HG02759 (cell line): ENCODE measurements around the gene PDIA4.
A peak's percentile ranks its signal among the peaks of the same experiment; 100 is the strongest.

Source experiments
- ATAC-seq: cut with Tn5 transposase; IDR thresholded peaks from one replicate; pipeline ENCODE4 v1.9.1; 2021; ENCODE audit warnings: mild to moderate bottlenecking, moderate library complexity; ENCODE audit not compliant: unreplicated experiment

The PDIA4 gene

GRCh38 chr7:148975896-148976295, 52.4 kb downstream of the PDIA4 start:
- ATAC-seq, result no peak

DNA sequence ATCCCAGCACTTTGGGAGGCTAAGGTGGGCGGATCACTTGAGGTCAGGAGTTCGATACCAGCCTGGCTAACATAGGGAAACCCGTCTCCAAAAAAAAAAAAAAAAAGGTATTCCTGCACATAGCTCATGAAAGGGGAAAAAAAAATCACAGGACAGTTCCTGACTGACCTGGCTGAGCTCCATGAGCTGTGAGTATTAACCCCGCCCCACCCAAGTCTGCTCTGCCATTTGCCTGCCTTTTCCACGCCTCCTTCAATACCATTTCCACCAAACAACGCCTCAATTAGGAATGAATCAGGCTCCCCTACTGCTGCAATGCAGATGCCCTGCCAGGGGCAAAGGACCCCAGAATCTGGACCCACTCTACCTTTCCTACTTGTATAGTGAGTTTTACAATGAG, 55.0 kb downstream of the PDIA4 start:
- ATAC-seq, result no peak

- no peak for ATAC-seq
These were observed 55.9 kb downstream of the PDIA4 start for GRCh38 chr7:148972375-148972774.

- no peak for ATAC-seq
These were observed 60.7 kb downstream of the PDIA4 start for GRCh38 chr7:148967602-148968001.

DNA sequence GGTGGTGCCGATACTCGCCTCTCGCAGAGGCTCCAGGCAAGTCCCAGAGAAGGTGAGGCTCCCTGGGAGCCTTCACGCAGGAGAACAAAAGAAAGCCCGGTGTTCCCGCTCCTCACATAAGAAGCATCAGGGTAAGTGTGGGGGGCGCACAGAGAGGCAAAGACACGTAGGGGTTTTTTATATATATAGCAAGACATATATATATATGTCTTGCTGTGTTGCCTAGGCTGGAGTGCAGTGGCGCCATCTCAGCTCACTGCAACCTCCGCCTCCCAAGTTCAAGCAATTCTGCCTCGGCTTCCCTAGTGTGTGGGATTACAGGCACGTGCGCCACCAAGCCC, 61.3 kb downstream of the PDIA4 start:
- ATAC-seq, result no peak

DNA sequence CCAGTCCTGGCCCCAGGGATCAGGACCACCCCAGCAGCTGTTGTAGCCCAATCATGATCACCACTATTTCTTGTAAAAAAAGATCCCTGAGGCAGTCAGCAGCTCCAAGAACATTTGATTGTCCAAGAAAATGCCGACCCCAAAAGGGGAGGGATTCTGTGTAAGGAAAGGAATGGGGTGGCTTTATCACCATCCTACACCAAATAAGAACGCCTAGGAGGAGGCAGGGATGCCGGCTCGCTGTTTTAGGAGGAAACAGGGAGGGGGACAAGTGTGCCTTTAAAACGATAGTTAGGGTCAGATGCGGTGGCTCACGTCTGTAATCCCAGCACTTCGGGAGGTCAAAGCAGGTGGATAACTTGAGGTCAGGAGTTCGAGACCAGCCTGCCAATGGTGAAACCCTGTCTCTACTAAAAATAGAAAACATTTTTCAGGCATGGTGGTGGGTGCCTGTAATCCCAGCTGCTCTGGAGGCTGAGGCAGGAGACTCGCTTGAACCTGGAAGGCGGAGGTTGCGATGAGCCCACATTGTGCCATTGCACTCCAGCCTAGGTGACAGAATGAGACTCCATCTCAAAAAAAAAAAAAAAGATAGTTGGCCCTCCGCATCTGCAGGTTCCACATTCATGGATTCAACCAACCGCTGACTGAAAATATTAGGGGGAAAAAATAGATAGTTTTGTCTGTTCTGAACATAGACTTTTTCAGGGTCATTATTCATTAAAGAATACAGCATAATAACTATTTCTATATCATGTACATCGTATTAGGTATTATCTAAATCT, 63.6 kb downstream of the PDIA4 start:
- ATAC-seq, result no peak

DNA sequence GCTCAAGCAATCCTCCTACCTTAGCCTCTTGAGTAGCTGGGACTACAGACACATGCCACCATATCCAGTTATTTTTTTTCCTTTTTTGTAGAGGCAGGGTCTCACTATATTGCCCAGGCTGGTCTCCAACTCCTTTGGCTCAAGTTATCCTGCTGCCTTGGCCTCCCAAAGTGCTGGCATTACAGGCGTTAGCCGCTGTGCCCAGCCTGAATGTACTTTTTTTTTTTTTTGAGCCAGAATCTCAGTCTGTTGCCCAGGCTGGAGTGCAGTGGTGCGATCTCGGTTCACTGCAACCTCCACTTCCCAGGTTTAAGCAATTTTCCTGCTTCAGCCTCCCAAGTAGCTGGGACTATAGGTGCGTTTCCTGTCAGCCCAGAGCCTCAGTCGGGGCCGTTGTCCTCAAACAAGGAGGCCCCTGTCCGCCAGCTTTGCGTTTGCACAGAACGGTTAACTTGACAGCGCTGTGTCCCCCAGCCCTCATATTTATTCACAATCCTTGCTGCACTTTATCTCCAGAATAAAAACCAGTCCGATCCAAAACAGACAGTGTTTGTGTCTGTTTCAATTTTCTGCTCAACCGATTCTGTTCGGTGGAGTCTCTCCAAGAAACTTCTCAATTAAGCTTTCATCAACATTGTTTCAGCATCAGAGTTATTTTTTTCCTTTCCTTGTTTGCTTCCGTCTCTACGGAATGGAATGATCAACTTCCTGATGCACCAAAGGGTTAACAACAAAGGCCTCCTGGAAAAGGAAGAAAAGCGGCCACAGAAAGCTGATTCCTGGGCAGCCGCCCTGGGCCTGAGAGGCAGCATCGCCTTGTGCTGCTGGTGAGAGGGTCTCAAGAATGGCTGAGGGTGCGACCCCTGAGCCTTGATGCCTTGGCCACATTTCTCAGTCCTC, 64.5 kb downstream of the PDIA4 start:
- no peak for ATAC-seq

DNA sequence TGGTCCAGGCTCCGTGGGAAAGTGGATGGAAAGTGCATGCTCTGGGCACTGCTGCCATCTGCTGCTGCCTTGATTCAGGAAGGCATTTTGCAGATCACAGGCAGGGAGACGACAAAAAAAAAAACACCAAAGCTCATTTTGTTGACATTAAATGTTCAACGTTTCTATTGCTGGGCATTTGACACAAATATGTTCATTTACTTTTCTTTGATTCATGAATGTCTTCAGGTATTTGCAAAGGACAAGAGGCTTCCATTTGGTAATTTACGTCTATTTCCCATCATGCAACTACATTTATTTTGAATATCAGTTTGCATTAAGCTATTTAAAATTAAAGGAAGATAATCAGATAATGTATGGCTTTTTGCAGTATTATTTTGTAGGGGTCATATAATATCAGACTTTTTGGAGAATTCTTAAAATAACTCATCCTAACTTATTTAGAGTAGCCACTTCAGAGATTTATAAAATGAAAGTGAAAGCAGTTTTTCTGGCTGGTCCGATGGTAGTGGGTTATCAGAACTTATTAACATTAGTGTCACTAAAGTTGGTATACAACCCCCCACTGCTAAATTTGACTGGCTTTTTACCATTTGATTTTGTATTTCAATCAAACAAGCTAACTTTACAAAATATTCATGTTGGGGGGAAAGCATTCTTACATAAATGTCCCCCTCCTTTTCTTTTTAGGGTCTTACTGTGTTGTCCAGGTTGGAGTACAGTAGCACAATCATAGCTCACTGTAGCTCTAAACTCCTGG, 65.3 kb downstream of the PDIA4 start:
- peak; percentile 59 for ATAC-seq

DNA sequence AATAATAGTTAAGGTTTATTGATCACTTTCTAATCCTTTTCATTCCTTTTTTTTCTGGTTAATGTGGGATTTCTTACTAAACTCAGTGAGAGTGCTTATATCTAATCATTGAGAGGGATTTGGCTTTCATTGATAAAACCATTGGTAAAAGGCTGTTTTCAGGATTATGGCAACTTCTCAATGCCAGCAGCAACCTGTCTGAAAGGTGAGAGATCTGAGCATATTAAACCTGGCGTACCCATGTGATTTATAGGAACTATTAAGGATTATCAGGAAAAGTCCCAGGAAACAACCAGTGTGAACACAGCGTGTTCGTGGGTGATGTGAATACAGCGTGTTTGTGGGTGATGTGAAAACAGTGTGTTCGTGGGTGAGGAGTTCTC, 65.9 kb downstream of the PDIA4 start:
- peak; percentile 3 for ATAC-seq

GRCh38 chr7:148959726-148960125, 68.6 kb downstream of the PDIA4 start:
- no peak for ATAC-seq

DNA sequence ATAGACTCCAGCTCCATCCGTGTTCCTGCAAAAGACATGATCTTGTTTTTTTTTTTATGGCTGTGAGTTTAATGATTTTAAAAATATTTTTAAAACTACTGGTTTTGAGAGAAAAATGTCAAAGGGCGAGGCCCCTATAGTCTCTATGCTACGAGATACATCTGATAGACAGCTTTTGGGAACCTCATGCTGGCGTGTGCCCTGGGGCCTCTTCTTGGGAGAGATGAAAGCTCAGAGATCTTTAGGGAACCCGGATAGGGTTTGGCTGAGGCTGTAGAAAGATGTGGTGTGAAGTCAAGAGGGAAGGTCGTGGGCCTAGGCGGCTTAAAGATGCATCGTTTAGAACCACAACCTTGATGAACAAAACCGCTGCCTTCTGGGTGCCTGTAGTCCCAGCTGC, 70.2 kb downstream of the PDIA4 start:
- no peak for ATAC-seq

DNA sequence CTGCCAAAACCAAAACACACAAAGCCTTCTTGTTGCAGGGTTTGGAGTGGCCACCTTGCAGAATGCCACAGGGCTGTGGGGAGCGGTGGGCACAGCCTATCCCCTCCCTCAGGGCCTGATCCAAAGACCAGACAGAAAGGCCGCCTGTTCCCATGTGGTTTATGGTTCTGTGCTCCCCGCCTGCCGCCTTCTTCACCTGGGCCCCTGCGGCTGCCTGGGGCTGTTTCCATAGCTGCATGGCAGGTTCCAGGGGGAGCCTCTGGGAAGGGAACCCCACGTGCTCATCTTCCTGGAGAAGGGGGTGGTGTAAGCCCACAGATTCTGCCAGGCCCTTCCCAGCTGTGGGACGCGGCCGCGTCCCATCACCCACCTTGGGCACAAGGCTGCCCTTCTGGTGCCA, 73.5 kb downstream of the PDIA4 start:
- ATAC-seq, result no peak

DNA sequence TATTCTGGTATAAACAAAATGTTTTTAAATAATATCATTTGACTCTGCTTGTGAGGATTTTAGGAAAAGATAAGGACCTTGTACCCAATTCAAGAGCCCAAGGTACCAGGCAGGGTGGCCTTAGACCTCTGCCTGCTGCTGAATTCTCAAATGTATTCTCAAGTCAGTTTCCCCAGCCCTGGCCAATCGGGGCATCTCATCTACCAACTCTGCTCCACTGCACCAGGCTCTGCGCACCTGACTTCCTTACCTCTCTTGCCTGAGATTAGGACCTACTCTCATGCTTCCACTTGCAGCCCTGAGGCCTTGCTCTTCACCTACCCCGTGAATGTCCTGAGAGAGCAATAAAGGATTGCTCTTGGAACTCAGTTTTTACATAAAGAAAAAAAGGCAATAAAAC, 74.6 kb downstream of the PDIA4 start:
- no peak for ATAC-seq
